ENCODE measurements around the gene PARD3.

Gene PARD3

GRCh38 chr10:34207343-34207742 is 607.8 kb downstream of the PARD3 start:
- DNase-seq (ENCODE audit: low spot score) = no peak

GRCh38 chr10:34206935-34207268 is 608.2 kb downstream of the PARD3 start:
- no peak for DNase-seq (ENCODE audit: low spot score)

- no peak for DNase-seq (ENCODE audit: low spot score)
Observed at GRCh38 chr10:34206078-34206934, 608.8 kb downstream of the PARD3 start.

- DNase-seq (ENCODE audit: low spot score) = no peak
Observed at GRCh38 chr10:34205452-34205851, 609.6 kb downstream of the PARD3 start.

GRCh38 chr10:34203966-34204630 is 611.0 kb downstream of the PARD3 start:
- DNase-seq (ENCODE audit: low spot score) = no peak

- no peak for DNase-seq (ENCODE audit: low spot score)
Observed at GRCh38 chr10:34200355-34200901, 614.7 kb downstream of the PARD3 start.

GRCh38 chr10:34198953-34199352 is 616.1 kb downstream of the PARD3 start:
- DNase-seq (ENCODE audit: low spot score) = no peak

GRCh38 chr10:34196058-34196433 is 619.0 kb downstream of the PARD3 start:
- DNase-seq (ENCODE audit: low spot score) = no peak

- no peak for DNase-seq (ENCODE audit: low spot score)
Observed at GRCh38 chr10:34195364-34196057, 619.6 kb downstream of the PARD3 start.

- no peak for DNase-seq (ENCODE audit: low spot score)
Observed at GRCh38 chr10:34193931-34194626, 621.0 kb downstream of the PARD3 start.

- DNase-seq (ENCODE audit: low spot score) = no peak
Observed at GRCh38 chr10:34192646-34193045, 622.5 kb downstream of the PARD3 start.

- DNase-seq (ENCODE audit: low spot score) = no peak
Observed at GRCh38 chr10:34191406-34191805, 623.7 kb downstream of the PARD3 start.

- DNase-seq (ENCODE audit: low spot score) = no peak
Observed at GRCh38 chr10:34190580-34190979, 624.5 kb downstream of the PARD3 start.

- no peak for DNase-seq (ENCODE audit: low spot score)
Observed at GRCh38 chr10:34189830-34190229, 625.3 kb downstream of the PARD3 start.

GRCh38 chr10:34188221-34188620 is 626.9 kb downstream of the PARD3 start:
- no peak for DNase-seq (ENCODE audit: low spot score)

GRCh38 chr10:34187201-34187600 is 627.9 kb downstream of the PARD3 start:
- DNase-seq (ENCODE audit: low spot score) = no peak

- DNase-seq (ENCODE audit: low spot score) = no peak
Observed at GRCh38 chr10:34186745-34187144, 628.4 kb downstream of the PARD3 start.

GRCh38 chr10:34185998-34186397 is 629.1 kb downstream of the PARD3 start:
- no peak for DNase-seq (ENCODE audit: low spot score)

- DNase-seq (ENCODE audit: low spot score) = no peak
Observed at GRCh38 chr10:34184939-34185386, 630.1 kb downstream of the PARD3 start.

GRCh38 chr10:34184397-34184796 is 630.7 kb downstream of the PARD3 start:
- no peak for DNase-seq (ENCODE audit: low spot score)

GRCh38 chr10:34183016-34183796 is 631.9 kb downstream of the PARD3 start:
- no peak for DNase-seq (ENCODE audit: low spot score)

Data from RKO (cell line).